Activated CD8-positive, alpha-beta memory T cell treated with anti-CD3 and anti-CD28 coated beads, Interleukin-2, amount 50 U/mL, for 4 hours (primary cell): ENCODE data around the gene TRIM32.
A peak's percentile ranks its signal among the peaks of the same experiment; 100 is the strongest.

Experiments
- DNase-seq: peaks from one replicate; pipeline ENCODE4 v3.0.0-alpha.2; 2020

TRIM32 gene, protein sequence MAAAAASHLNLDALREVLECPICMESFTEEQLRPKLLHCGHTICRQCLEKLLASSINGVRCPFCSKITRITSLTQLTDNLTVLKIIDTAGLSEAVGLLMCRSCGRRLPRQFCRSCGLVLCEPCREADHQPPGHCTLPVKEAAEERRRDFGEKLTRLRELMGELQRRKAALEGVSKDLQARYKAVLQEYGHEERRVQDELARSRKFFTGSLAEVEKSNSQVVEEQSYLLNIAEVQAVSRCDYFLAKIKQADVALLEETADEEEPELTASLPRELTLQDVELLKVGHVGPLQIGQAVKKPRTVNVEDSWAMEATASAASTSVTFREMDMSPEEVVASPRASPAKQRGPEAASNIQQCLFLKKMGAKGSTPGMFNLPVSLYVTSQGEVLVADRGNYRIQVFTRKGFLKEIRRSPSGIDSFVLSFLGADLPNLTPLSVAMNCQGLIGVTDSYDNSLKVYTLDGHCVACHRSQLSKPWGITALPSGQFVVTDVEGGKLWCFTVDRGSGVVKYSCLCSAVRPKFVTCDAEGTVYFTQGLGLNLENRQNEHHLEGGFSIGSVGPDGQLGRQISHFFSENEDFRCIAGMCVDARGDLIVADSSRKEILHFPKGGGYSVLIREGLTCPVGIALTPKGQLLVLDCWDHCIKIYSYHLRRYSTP

GRCh38 chr9:116687074-116687753, at the start of gene TRIM32:
Gene TRIM32, plus strand, starts transcription at chr9:116687305. Its CDS starts 10,438 bp downstream, at chr9:116697743.
- peak; percentile 93 for DNase-seq

- DNase-seq = no peak
These were observed 47.8 kb upstream of the TRIM32 start for GRCh38 chr9:116639251-116639741.

- DNase-seq = no peak
These were observed 45.6 kb upstream of the TRIM32 start for GRCh38 chr9:116641292-116642059.

DNA sequence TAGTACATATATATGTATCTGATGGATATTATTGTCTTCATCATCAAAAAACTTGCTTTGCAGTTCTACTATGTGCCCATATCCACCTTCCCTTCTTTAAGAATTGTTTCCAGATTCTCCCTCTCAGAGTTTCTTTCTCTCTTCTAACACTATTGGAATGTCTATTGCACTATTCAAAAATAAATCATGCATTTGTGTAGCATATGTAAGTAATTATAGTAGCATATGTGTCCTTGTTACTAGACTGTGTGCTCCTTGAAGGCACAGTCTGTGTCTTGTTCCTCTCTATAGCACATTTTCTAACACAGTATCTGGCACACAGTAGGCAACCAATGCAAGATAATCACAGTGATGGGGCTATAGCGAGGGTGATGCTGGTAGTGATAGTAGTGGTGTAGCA, 43.4 kb upstream of the TRIM32 start:
- no peak for DNase-seq

DNA sequence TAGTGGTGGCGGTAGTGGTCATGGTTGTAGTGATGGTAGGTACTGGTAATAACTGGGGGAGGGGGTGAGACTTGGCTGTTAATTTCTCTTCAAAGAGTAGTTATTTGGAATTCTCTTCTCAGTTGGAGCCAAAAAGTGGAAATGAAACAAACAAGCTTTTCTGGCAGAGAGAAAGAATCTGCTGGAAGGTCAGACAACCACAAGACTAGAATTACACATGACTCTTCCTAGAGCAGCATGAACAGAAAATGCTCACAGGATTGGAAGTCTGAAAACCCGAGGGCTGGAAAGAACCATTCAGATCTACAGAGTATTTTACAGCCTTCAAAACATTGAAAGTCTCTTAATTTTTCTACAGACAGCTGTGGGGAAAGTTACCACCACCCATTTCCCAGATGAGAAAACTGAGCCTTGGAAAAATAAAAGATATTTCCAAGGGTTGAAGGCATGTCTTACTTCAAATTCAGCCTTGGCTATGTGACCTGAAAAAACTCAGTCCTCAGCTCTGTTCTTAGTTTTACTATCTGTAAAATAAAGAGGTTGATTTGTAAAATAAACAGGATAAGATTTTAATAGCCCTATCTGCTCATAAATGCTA, 42.9 kb upstream of the TRIM32 start:
- no peak for DNase-seq

GRCh38 chr9:116646661-116647514, 40.2 kb upstream of the TRIM32 start:
- no peak for DNase-seq

DNA sequence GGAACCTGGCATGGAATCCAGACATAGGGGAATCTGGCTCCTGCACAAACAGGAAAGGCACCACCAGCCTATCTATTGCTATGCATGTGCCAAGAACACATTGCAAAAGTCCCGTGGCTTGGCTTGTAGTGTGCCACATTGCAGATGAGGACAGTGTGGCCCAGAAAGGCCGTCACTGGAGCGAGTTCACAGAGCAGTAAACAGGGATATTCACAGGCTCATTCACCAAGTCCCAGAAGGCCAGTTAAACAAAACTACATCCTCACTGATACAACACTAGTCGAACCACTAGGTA, 39.6 kb upstream of the TRIM32 start:
- no peak for DNase-seq

DNA sequence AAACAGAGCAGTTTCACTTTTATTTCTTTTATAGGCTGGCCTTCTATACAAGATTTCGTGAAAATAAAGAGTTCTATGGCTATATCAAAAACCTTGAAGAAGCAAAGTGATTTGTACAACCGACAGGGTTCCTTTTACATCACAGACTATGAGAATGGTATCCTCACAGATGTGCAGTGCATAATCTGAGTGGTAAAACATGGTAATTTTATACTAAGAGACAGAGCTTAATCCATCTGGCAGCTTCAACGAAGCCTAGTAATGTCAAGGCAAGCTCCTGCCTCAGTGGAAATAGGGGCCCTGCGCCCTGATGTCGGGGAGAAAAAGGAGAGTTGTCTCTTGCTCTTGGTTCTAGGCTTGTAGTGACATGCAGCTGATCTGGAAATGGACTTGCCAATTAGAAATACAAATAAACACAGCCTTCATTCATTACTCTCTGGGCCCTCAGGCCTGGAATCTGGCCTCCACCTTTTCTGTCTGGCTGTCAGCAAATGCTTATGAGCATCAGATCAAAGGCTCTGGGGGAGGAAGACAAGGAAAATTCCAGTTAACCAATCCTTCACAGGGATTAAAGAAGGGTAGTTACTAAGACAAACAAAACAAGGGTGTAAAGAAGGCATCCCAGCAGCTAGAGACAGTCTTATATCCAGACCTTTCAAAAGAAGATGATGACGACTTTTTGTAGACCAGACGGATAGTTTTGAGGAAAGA, 33.6 kb upstream of the TRIM32 start:
- no peak for DNase-seq

DNA sequence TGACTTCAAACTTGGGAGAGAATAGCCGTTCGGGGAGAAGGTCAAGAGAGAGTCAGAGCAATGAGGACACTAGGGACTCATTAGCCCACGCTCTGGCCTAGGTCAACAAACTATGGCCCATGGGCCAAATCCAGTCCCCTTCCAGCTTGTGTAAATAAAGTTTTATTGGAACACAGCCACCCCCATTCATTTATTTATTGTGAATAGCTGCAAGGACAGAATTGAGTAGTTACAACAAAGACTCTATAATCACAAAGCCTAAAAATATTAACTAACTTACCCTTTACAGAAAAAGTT, 33.1 kb upstream of the TRIM32 start:
- DNase-seq = no peak

- no peak for DNase-seq
These were observed 30.6 kb upstream of the TRIM32 start for GRCh38 chr9:116656501-116656971.

GRCh38 chr9:116656977-116657376, 30.1 kb upstream of the TRIM32 start:
- no peak for DNase-seq

- DNase-seq = no peak
These were observed 28.8 kb upstream of the TRIM32 start for GRCh38 chr9:116658265-116658664.

- no peak for DNase-seq
These were observed 25.8 kb upstream of the TRIM32 start for GRCh38 chr9:116661037-116661954.

GRCh38 chr9:116662646-116663310, 24.3 kb upstream of the TRIM32 start:
- no peak for DNase-seq

DNA sequence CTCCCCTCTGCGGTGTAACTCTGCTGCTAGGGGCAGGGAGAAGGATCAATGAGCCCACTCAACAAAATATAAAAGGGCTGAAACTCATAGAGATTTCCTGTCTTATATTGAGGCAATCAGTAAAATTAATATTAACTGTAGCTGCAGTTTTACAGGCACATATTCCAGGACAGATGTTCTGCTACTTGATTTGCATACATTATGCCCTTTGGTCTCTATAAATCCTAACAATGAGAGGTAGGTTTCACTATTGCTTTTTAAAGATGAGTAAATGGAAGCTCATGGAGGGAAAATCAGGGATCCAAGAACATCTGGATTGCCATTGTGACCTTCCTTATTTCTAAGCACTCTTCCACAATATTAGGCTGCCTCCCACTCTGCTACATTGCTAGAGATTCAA, 23.5 kb upstream of the TRIM32 start:
- no peak for DNase-seq

GRCh38 chr9:116668970-116669695, 18.0 kb upstream of the TRIM32 start:
- DNase-seq = no peak

DNA sequence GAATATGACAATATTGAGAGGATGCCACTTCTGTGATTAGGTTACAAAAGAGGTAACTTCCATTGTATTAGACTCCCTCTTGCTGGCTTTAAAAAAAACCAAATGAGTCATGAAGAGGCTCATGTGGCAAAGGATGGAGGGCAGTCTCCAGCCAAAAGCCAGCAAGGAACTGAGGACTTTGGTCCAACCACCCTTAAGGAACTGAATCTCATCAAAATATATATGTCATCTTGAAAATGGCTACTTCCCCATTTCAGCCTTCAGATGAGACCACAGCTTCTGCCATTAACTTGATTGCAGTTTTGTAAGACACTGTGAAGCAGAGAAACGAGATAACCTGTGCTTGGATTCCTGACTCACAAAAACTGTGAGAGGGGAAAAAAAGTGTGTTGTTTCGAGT, 15.5 kb upstream of the TRIM32 start:
- DNase-seq = no peak

DNA sequence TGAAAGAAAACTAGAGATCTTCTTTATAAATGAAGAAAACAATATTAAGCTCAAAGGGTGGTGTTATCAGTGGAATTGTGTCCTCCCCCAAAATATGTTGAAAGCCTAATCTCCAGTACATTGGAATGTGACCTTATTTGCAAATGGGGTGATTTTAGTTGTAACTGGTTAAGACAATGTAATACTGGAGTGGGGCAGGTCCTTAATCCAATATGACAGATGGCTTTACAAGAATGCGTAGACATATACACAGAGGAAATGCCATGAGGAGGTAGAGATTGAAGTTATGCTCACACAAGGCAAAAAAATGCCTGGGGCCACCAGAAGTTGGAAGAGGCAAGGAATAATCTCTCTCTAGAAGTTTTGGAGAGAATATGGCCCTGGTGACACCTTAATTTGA, 13.7 kb upstream of the TRIM32 start:
- DNase-seq = no peak
